C4-2B (cell line): Measurements from ENCODE around the gene PLS3.
"Not testable (repeated sequence)": the region's sequence is repeated elsewhere in the genome, so short reads cannot be mapped to it uniquely, and the experiment has no call there.

ENCODE experiments used
- H3K27ac ChIP-seq: fragments of 450-650 bp; 2 replicates; pipeline ENCODE4 v1.5.1; 2017
- ZFX ChIP-seq: fragments of 450-650 bp; IDR thresholded peaks from 2 replicates; pipeline ENCODE4 v1.6.1; 2017
- TF ChIP-seq, protein P1 (sequence below): fragments of 450-650 bp; conservative IDR thresholded peaks from 2 replicates; pipeline ENCODE4 v1.5.1; 2017; ENCODE audit warnings: mild to moderate bottlenecking

The PLS3 gene

DNA sequence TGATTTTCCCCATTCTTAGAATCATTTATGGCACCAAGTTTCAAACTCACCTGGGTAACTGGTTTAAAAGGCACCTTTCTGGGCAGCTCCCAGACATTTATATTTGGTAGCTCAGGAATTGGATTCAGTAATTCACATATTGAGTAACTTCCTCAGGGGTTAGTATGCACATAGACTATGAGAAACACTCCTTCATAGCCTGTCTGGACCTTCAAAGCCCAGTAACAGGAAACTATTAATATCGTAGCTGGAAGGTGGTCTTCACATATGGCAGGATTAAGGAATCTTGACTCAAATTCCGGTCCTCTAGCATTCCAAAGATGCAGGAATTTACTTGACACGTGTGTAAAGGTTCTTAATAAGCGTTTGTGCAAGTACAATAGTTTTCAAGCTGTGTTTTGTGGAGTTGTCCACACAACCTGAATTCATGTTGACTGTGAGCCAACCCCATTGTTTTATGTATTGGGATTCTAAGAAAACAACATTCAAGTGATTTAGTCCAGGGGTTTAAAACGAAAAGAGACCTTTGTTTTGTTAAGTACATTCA lies 78.4 kb downstream of the PLS3 start:
- no peak for TF ChIP-seq ZFX
- TF ChIP-seq, protein P1, sequence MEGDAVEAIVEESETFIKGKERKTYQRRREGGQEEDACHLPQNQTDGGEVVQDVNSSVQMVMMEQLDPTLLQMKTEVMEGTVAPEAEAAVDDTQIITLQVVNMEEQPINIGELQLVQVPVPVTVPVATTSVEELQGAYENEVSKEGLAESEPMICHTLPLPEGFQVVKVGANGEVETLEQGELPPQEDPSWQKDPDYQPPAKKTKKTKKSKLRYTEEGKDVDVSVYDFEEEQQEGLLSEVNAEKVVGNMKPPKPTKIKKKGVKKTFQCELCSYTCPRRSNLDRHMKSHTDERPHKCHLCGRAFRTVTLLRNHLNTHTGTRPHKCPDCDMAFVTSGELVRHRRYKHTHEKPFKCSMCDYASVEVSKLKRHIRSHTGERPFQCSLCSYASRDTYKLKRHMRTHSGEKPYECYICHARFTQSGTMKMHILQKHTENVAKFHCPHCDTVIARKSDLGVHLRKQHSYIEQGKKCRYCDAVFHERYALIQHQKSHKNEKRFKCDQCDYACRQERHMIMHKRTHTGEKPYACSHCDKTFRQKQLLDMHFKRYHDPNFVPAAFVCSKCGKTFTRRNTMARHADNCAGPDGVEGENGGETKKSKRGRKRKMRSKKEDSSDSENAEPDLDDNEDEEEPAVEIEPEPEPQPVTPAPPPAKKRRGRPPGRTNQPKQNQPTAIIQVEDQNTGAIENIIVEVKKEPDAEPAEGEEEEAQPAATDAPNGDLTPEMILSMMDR = no peak
- H3K27ac ChIP-seq = no peak overlapping the region

GRCh38 chrX:115642311-115642710 lies 81.3 kb downstream of the PLS3 start:
- TF ChIP-seq, protein P1 = no peak
- TF ChIP-seq ZFX = no peak
- no peak overlapping the region for H3K27ac ChIP-seq

- TF ChIP-seq, protein P1 = peak; percentile 94
- TF ChIP-seq ZFX = no peak
- H3K27ac ChIP-seq = no peak overlapping the region
Observed at GRCh38 chrX:115642895-115643530, 82.0 kb downstream of the PLS3 start.

DNA sequence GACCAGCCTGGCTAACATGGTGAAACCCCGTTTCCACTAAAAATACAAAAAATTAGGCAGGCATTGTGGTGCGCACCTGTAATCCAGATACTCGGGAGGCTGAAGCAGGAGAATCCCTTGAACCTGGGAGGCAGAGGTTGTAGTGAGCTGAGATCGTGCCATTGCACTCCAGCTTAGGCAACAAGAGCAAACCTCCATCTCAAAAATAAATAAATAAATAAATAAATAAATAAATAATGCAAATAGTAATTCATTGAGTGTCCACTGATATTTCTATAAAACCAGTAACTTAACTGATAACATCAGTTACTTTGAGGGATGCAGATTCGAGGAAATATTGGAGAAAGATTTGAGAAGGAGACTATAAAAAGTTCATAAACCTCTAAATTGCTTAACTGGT lies 83.4 kb downstream of the PLS3 start:
- H3K27ac ChIP-seq = not testable (repeated sequence)

DNA sequence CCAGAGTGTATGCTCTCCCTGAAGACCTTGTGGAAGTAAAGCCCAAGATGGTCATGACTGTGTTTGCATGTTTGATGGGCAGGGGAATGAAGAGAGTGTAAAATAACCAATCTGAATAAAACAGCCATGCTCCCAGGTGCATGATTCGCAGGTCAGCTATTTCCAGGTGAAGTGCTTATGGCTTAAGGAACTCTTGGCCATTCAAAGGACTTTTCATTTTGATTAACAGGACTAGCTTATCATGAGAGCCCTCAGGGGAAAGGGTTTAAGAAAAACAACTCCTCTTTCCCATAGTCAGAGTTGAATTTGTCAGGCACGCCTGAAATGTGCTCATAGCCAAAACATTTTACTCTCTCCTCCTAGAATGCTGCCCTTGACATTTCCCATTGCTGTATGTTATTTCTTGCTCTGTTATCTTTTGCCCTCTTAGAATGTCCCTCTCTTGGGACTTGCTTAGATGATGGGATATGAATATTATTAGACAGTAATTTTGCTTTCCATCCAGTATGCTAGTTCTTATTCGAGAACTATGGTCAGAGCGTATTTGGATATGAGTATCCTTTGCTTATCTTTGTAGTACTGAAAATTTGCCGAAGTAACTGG lies 88.6 kb downstream of the PLS3 start:
- TF ChIP-seq, protein P1 = no peak
- TF ChIP-seq ZFX = no peak
- no peak overlapping the region for H3K27ac ChIP-seq

DNA sequence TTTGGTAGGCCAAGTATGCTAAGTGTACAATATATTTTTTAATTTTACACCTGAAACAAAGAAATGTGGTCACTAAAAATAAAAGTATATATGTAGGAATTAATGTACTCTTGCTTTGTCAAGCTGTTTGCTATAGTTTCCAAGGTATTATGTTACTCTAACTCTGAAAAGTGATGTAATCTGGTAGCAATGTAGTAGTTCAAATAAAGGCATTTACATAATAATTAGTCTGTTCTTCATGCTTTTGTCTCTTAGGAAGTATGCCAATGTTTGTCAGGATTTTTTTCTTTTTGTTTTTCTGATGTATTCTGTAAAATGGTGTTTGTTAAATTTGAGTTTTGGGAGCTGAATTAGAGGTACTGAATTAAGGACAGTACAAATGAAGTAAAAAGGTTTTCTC lies 89.5 kb downstream of the PLS3 start:
- TF ChIP-seq, protein P1 = no peak
- TF ChIP-seq ZFX = no peak

GRCh38 chrX:115650916-115651315 lies 89.9 kb downstream of the PLS3 start:
- no peak overlapping the region for H3K27ac ChIP-seq
- TF ChIP-seq, protein P1 = peak; percentile 82
- no peak for TF ChIP-seq ZFX

More for the DNA sequence above, 89.5 kb downstream of the PLS3 start:
- no peak overlapping the region for H3K27ac ChIP-seq

DNA sequence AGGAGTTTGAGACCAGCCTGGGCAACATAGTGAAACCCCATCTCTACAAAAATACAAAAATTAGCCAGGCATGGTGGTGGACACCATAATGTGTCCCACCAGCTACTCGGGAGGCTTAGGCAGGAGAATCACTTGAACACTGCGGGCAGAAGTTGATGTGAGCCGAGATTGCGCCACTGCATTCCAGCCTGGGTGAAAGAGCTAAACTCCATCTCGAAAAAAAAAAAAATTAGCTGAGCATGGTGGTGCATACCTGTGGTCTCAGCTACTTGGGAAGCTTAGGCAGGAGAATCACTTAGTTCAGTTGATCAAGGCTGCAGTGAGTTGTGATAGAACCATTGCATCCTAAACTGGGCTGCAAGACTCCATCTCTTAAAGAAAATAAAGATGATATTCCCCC lies 91.2 kb downstream of the PLS3 start:
- no peak overlapping the region for H3K27ac ChIP-seq

More for the DNA sequence above, 91.2 kb downstream of the PLS3 start:
- no peak for TF ChIP-seq ZFX
